SK-N-SH treated with all-trans-retinoic acid at 6 μM for 48 hours (cell line): Measurements from ENCODE around the gene L2HGDH.

ENCODE experiments used
- ATAC-seq: fragments of 200-7000 bp; cut with Tn5 transposase; 3 replicates; pipeline ENCODE4 v1.9.1; 2020; ENCODE audit warnings: mild to moderate bottlenecking, moderate library complexity
- ARNTL ChIP-seq: fragments of 450-650 bp; formaldehyde crosslinking; IDR thresholded peaks from 2 replicates; pipeline ENCODE4 v1.5.0; 2020; ENCODE audit warnings: low read depth, mild to moderate bottlenecking, moderate library complexity, borderline replicate concordance
- BACH2 ChIP-seq: fragments of 250-450 bp; sonication (Bioruptor Pico); IDR thresholded peaks from 2 replicates; pipeline ENCODE4 v1.9.0; 2021; ENCODE audit warnings: mild to moderate bottlenecking, borderline replicate concordance
- CSDC2 ChIP-seq: fragments of 250-450 bp; sonication (Bioruptor Pico); IDR thresholded peaks from 2 replicates; pipeline ENCODE4 v1.5.0; 2020; ENCODE audit warnings: mild to moderate bottlenecking, moderate library complexity
- GLIS3 ChIP-seq: fragments of 250-450 bp; sonication (Bioruptor Pico); IDR thresholded peaks from 2 replicates; pipeline ENCODE4 v1.5.0; 2020; ENCODE audit warnings: mild to moderate bottlenecking, moderate library complexity
- ISL1 ChIP-seq: fragments of 250-450 bp; sonication (Bioruptor Pico); IDR thresholded peaks from 2 replicates; pipeline ENCODE4 v2.1.2; 2022; ENCODE audit warnings: mild to moderate bottlenecking, moderate library complexity
- OSR1 ChIP-seq: fragments of 250-450 bp; sonication (Bioruptor Pico); IDR thresholded peaks from 2 replicates; pipeline ENCODE4 v1.8.0; 2022; ENCODE audit warnings: moderate library complexity, mild to moderate bottlenecking, inconsistent platforms
- PPARA ChIP-seq: fragments of 250-450 bp; sonication (Bioruptor Pico); IDR thresholded peaks from 2 replicates; pipeline ENCODE4 v1.5.0; 2020; ENCODE audit warnings: mild to moderate bottlenecking, borderline replicate concordance
- RARB ChIP-seq: fragments of 250-450 bp; sonication (Bioruptor Pico); IDR thresholded peaks from 2 replicates; pipeline ENCODE4 v1.8.0; 2021; ENCODE audit warnings: mild to moderate bottlenecking, moderate library complexity
- TCF4 ChIP-seq: fragments of 250-450 bp; sonication (Bioruptor Pico); IDR thresholded peaks from 2 replicates; pipeline ENCODE4 v1.8.0; 2021; ENCODE audit warnings: mild to moderate bottlenecking, moderate library complexity, borderline replicate concordance
- TOX ChIP-seq: fragments of 250-450 bp; sonication (Bioruptor Pico); IDR thresholded peaks from 2 replicates; pipeline ENCODE4 v1.8.0; 2021; ENCODE audit warnings: mild to moderate bottlenecking, moderate library complexity, borderline replicate concordance
- ZC3H10 ChIP-seq: fragments of 250-450 bp; sonication (Bioruptor Pico); IDR thresholded peaks from 2 replicates; pipeline ENCODE4 v1.5.1; 2021; ENCODE audit warnings: mild to moderate bottlenecking, moderate library complexity
- ZFP3 ChIP-seq: fragments of 250-450 bp; sonication (Bioruptor Pico); IDR thresholded peaks from 2 replicates; pipeline ENCODE4 v1.5.0; 2020; ENCODE audit warnings: mild to moderate bottlenecking, moderate library complexity
- ZFP30 ChIP-seq: fragments of 450-650 bp; formaldehyde crosslinking; IDR thresholded peaks from 2 replicates; pipeline ENCODE4 v1.5.0; 2022; ENCODE audit warnings: mild to moderate bottlenecking, moderate library complexity
- ZNF565 ChIP-seq: fragments of 450-650 bp; formaldehyde crosslinking; conservative IDR thresholded peaks from 2 replicates; pipeline ENCODE4 v1.5.0; 2020; ENCODE audit warnings: low read depth, mild to moderate bottlenecking, moderate library complexity
- ZNF70 ChIP-seq: fragments of 450-650 bp; formaldehyde crosslinking; IDR thresholded peaks from 2 replicates; pipeline ENCODE4 v1.5.0; 2020; ENCODE audit warnings: mild to moderate bottlenecking, moderate library complexity
- ZNF8 ChIP-seq: fragments of 450-650 bp; formaldehyde crosslinking; IDR thresholded peaks from 2 replicates; pipeline ENCODE4 v1.5.0; 2020; ENCODE audit warnings: mild to moderate bottlenecking, moderate library complexity
- TF ChIP-seq, protein P1 (sequence below): fragments of 250-450 bp; sonication (Bioruptor Pico); IDR thresholded peaks from 2 replicates; pipeline ENCODE4 v1.8.0; 2020; ENCODE audit warnings: mild to moderate bottlenecking, moderate library complexity, borderline replicate concordance
- TF ChIP-seq, protein P2 (sequence below): fragments of 250-450 bp; sonication (Bioruptor Pico); IDR thresholded peaks from 2 replicates; pipeline ENCODE4 v1.5.0; 2020; ENCODE audit warnings: mild to moderate bottlenecking, moderate library complexity

The L2HGDH gene

DNA sequence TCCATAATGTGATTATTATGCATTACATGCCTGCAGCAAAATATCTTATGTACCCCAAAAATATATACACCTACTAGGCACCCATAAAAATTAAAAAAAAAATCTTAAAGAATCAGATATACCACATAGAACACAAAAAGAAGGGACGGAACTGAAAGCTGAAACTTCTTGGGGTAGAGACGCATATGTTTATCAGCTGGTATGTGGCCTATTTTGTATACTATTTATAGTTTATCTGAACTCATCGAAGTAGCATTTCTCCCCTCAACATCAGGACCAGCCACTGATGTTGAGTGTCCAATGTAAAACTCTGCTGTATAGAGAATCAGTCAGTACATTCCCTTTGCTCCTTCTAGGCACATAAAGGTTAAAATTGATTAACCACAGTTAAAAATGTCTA is 57.8 kb downstream of the L2HGDH start (continued):
- no peak for TF ChIP-seq GLIS3
- TF ChIP-seq, protein P1, sequence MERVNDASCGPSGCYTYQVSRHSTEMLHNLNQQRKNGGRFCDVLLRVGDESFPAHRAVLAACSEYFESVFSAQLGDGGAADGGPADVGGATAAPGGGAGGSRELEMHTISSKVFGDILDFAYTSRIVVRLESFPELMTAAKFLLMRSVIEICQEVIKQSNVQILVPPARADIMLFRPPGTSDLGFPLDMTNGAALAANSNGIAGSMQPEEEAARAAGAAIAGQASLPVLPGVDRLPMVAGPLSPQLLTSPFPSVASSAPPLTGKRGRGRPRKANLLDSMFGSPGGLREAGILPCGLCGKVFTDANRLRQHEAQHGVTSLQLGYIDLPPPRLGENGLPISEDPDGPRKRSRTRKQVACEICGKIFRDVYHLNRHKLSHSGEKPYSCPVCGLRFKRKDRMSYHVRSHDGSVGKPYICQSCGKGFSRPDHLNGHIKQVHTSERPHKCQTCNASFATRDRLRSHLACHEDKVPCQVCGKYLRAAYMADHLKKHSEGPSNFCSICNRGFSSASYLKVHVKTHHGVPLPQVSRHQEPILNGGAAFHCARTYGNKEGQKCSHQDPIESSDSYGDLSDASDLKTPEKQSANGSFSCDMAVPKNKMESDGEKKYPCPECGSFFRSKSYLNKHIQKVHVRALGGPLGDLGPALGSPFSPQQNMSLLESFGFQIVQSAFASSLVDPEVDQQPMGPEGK (CRISPR knock-in tag): no peak
- TF ChIP-seq BACH2: no peak
- TF ChIP-seq ZNF565 (CRISPR knock-in tag): no peak
- TF ChIP-seq, all 23 proteins: peak for 0

DNA sequence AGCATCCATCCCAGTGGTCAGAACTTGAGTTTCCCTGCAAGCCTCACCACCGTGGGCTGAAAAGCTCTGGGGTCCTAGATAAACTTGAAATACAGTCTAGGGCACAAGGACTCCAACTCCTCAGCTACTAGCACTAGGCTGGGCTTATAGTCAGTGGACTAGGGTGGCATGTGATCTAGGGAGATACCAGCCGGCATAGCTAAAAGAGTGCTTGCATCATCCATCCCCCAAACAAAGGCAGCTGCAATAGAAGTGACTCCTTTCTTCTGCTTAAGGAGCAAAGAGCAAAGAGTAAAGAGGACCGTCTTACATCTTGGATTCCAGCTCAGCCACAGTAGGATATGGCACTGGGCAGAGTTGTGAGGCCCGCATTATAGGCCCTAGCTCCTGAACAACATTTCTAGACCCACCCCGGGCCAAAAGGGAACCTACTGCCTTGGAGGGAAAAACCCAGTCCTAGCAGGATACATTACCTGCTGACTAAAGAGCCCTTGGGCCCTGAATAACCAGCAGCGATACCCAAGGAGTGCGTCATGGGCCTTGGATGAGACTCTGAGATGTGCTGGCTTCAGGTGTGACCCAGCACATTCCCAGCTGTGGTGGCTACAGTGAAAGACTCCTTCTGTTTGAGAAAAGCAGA is 62.8 kb downstream of the L2HGDH start:
- ATAC-seq: no peak
- TF ChIP-seq, protein P1 (CRISPR knock-in tag): no peak
- TF ChIP-seq ZNF70: no peak
- no peak for TF ChIP-seq TCF4 (CRISPR knock-in tag)
- no peak for TF ChIP-seq ZFP3 (CRISPR knock-in tag)
- TF ChIP-seq, protein P2, sequence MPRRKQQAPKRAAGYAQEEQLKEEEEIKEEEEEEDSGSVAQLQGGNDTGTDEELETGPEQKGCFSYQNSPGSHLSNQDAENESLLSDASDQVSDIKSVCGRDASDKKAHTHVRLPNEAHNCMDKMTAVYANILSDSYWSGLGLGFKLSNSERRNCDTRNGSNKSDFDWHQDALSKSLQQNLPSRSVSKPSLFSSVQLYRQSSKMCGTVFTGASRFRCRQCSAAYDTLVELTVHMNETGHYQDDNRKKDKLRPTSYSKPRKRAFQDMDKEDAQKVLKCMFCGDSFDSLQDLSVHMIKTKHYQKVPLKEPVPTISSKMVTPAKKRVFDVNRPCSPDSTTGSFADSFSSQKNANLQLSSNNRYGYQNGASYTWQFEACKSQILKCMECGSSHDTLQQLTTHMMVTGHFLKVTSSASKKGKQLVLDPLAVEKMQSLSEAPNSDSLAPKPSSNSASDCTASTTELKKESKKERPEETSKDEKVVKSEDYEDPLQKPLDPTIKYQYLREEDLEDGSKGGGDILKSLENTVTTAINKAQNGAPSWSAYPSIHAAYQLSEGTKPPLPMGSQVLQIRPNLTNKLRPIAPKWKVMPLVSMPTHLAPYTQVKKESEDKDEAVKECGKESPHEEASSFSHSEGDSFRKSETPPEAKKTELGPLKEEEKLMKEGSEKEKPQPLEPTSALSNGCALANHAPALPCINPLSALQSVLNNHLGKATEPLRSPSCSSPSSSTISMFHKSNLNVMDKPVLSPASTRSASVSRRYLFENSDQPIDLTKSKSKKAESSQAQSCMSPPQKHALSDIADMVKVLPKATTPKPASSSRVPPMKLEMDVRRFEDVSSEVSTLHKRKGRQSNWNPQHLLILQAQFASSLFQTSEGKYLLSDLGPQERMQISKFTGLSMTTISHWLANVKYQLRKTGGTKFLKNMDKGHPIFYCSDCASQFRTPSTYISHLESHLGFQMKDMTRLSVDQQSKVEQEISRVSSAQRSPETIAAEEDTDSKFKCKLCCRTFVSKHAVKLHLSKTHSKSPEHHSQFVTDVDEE: no peak
- no peak for TF ChIP-seq ZNF8 (CRISPR knock-in tag)
- no peak for TF ChIP-seq GLIS3
- no peak for TF ChIP-seq OSR1
- TF ChIP-seq ZFP30 (CRISPR knock-in tag): no peak
- TF ChIP-seq ZC3H10 (CRISPR knock-in tag): no peak
- TF ChIP-seq BACH2: no peak

GRCh38 chr14:50247245-50247644 is 64.8 kb downstream of the L2HGDH start:
- TF ChIP-seq RARB (CRISPR knock-in tag): no peak
- ATAC-seq: no peak

GRCh38 chr14:50242566-50243310 is 69.3 kb downstream of the L2HGDH start:
- no peak for ATAC-seq

GRCh38 chr14:50242096-50242495 is 69.9 kb downstream of the L2HGDH start:
- no peak for ATAC-seq
- TF ChIP-seq CSDC2 (CRISPR knock-in tag) (no peak), PPARA (CRISPR knock-in tag) (no peak), ZFP3 (CRISPR knock-in tag) (no peak), ZC3H10 (CRISPR knock-in tag) (no peak), ZFP30 (CRISPR knock-in tag) (no peak), OSR1 (no peak), ZNF8 (CRISPR knock-in tag) (no peak)

More at GRCh38 chr14:50242566-50243310, 69.3 kb downstream of the L2HGDH start:
- TF ChIP-seq ARNTL (no peak), ZFP30 (CRISPR knock-in tag) (no peak), TOX (CRISPR knock-in tag) (no peak), ISL1 (CRISPR knock-in tag) (no peak)

DNA sequence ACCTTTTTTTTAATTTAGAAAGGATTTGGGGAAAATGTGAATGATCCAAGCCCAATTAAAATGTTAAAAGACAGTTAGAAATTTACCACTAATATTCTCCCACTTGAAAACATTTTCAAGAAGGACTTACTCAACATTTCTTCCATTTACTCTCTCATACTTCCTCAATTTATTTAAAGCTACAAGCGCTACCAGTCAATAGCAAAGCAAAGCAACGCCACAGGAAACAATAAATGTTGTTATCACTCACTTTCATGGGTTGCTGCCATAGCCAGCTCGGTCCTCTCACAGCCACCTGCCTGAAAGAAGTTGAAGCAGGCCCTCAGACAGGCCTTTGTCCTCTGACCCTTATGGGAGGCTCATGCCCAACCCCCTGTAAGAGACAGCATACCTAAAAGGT is 74.6 kb downstream of the L2HGDH start:
- TF ChIP-seq TCF4 (CRISPR knock-in tag) (no peak), ZFP30 (CRISPR knock-in tag) (no peak), OSR1 (no peak), ISL1 (CRISPR knock-in tag) (no peak), ZNF70 (no peak), PPARA (CRISPR knock-in tag) (no peak), GLIS3 (no peak), ZC3H10 (CRISPR knock-in tag) (no peak)
- ATAC-seq: no peak
